CD4-positive, alpha-beta T cell treated with Interferon gamma for 1 hour (primary cell): ENCODE measurements around the gene IGSF21.
A peak's percentile ranks its signal among the peaks of the same experiment; 100 is the strongest.
"Not testable (repeated sequence)": the region's sequence is repeated elsewhere in the genome, so short reads cannot be mapped to it uniquely, and the experiment has no call there.

Experiments
- DNase-seq: peaks from one replicate; pipeline ENCODE4 v3.0.0-alpha.2; 2020

IGSF21 gene

GRCh38 chr1:18147672-18148071 is 40.1 kb downstream of the IGSF21 start:
- no peak for DNase-seq

- DNase-seq = no peak
Observed at GRCh38 chr1:18148461-18148860, 40.9 kb downstream of the IGSF21 start.

GRCh38 chr1:18149027-18149641 is 41.5 kb downstream of the IGSF21 start:
- DNase-seq = no peak

GRCh38 chr1:18151436-18152122 is 44.0 kb downstream of the IGSF21 start:
- no peak for DNase-seq

- DNase-seq = no peak
Observed at GRCh38 chr1:18154430-18155194, 47.0 kb downstream of the IGSF21 start.

- DNase-seq = no peak
Observed at GRCh38 chr1:18155881-18156385, 48.3 kb downstream of the IGSF21 start.

GRCh38 chr1:18157352-18157751 is 49.8 kb downstream of the IGSF21 start:
- no peak for DNase-seq

GRCh38 chr1:18157968-18158367 is 50.4 kb downstream of the IGSF21 start:
- DNase-seq = no peak

GRCh38 chr1:18158714-18159113 is 51.1 kb downstream of the IGSF21 start:
- no peak for DNase-seq

GRCh38 chr1:18160290-18160942 is 52.8 kb downstream of the IGSF21 start:
- peak; percentile 43 for DNase-seq

- no peak for DNase-seq
Observed at GRCh38 chr1:18161690-18162089, 54.1 kb downstream of the IGSF21 start.

GRCh38 chr1:18165640-18166039 is 58.0 kb downstream of the IGSF21 start:
- DNase-seq = not testable (repeated sequence)

- DNase-seq = no peak
Observed at GRCh38 chr1:18166341-18166740, 58.7 kb downstream of the IGSF21 start.

- no peak for DNase-seq
Observed at GRCh38 chr1:18166929-18167328, 59.3 kb downstream of the IGSF21 start.

GRCh38 chr1:18170444-18170843 is 62.8 kb downstream of the IGSF21 start:
- DNase-seq = no peak

- no peak for DNase-seq
Observed at GRCh38 chr1:18174037-18174436, 66.4 kb downstream of the IGSF21 start.

GRCh38 chr1:18175051-18175450 is 67.5 kb downstream of the IGSF21 start:
- DNase-seq = no peak

- DNase-seq = no peak
Observed at GRCh38 chr1:18175530-18176377, 68.2 kb downstream of the IGSF21 start.

- DNase-seq = no peak
Observed at GRCh38 chr1:18176619-18177018, 69.0 kb downstream of the IGSF21 start.

GRCh38 chr1:18178111-18178510 is 70.5 kb downstream of the IGSF21 start:
- DNase-seq = no peak

- DNase-seq = no peak
Observed at GRCh38 chr1:18179009-18179408, 71.4 kb downstream of the IGSF21 start.
